Upper lobe of left lung (tissue), 6 donors: ENCODE measurements around the gene ECPAS. TPM values are rescaled to one million over a fixed set of nuclear protein-coding genes. Genes with fewer than 3 reads are reported as not detected.
A peak's percentile ranks its signal among the peaks of the same experiment; 100 is the strongest.
"Not testable (repeated sequence)": the region's sequence is repeated elsewhere in the genome, so short reads cannot be mapped to it uniquely, and the experiment has no call there.

ENCODE experiments used
- ATAC-seq, 2 donors: fragments of 200-7000 bp; cut with Tn5 transposase; one replicate each; pipeline ENCODE4 v1.9.1; 2022; ENCODE audit warnings: mild to moderate bottlenecking in 2 of 2, moderate library complexity in 2 of 2; ENCODE audit not compliant: low FRiP score in 2 of 2
- DNase-seq, 2 donors: peaks; one replicate each; pipeline ENCODE4 v3.0.0-alpha.2; 2019 to 2020
- H3K27ac ChIP-seq, 4 donors: fragments of 200-600 bp; sonication (generic); one replicate each; pipeline ENCODE4 v1.5.1; 2016 to 2019
- H3K27me3 ChIP-seq, 4 donors: fragments of 200-600 bp; sonication (generic); one replicate each; pipeline ENCODE4 v1.5.1; 2017 to 2019
- H3K36me3 ChIP-seq, 4 donors: fragments of 200-600 bp; sonication (generic); one replicate each; pipeline ENCODE4 v1.5.1; 2016 to 2019
- H3K4me1 ChIP-seq, 4 donors: fragments of 200-600 bp; sonication (generic); one replicate each; pipeline ENCODE4 v1.5.1; 2018 to 2019
- H3K4me3 ChIP-seq, 4 donors: fragments of 200-600 bp; sonication (generic); one replicate each; pipeline ENCODE4 v1.5.1; 2017 to 2019; ENCODE audit warnings: mild to moderate bottlenecking in 2 of 4, moderate library complexity in 1 of 4
- H3K9me3 ChIP-seq, 4 donors: fragments of 200-600 bp; sonication (generic); one replicate each; pipeline ENCODE4 v1.5.1; 2018 to 2019
- CTCF ChIP-seq, 6 experiments: fragments of 450-650 bp in 4 of 6; fragments of 200-600 bp in 2 of 6; sonication (generic) in 2 of 6; IDR thresholded peaks; one replicate each; pipeline ENCODE4 v1.5.1; 2016 to 2019; ENCODE audit warnings: antibody characterized with exemption in 6 of 6
- EP300 ChIP-seq, 4 donors: sonication (generic); formaldehyde crosslinking; IDR thresholded peaks; one replicate each; pipeline ENCODE4 v1.5.1; 2017; ENCODE audit warnings: antibody characterized with exemption in 4 of 4, control low read depth in 2 of 4
- POLR2A ChIP-seq, 4 donors: fragments of 450-650 bp; IDR thresholded peaks; one replicate each; pipeline ENCODE4 v1.5.1; 2016 to 2017; ENCODE audit warnings: antibody characterized with exemption in 4 of 4, mild to moderate bottlenecking in 2 of 4
- POLR2AphosphoS5 ChIP-seq, 2 donors: sonication (generic); formaldehyde crosslinking; IDR thresholded peaks; one replicate each; pipeline ENCODE4 v1.5.1; 2017; ENCODE audit warnings: antibody characterized with exemption in 2 of 2
- WGBS, 2 donors: methylation state at CpG; one replicate each; pipeline ENCODE4 v1.1.5; 2017 to 2018; 5-methylcytosine and 5-hydroxymethylcytosine counted together
- total RNA-seq, 6 donors: library from RNA; depleted of rRNA in 4 of 6; stranded (reverse); fragments of >200 nt in 4 of 6; gene quantifications; one replicate each; pipeline versions ENCODE4 v1.1.0 to v1.2.1, GENCODE V29; 2016 to 2021
- donor health status: DM: no; HTN: no; CAD: no; lungs with moderate emphysema.
- donor health status: DM: no; HTN: yes; CAD: no; lungs with severe emphysema.

The ECPAS gene
- total RNA-seq, 6 donors from 2014 or later, result 64.4 to 158 (median 83.3) TPM

- Histone ChIP-seq H3K9me3 (peaks cover 0 to 6% (median 2%) of the 10 kb centered on the region in 4 donors), H3K4me1 (no peaks in the 10 kb centered on the region), H3K36me3 (no peaks in the 10 kb centered on the region), H3K27me3 (no peaks in the 10 kb centered on the region), H3K4me3 (no peak overlapping the region), H3K27ac (no peak overlapping the region)
- ATAC-seq, result no peak
- TF ChIP-seq EP300 (IDR thresholded peaks at IDR 0.05) (no peak), POLR2AphosphoS5 (IDR thresholded peaks at IDR 0.05) (no peak), POLR2A (IDR thresholded peaks at IDR 0.05) (no peak), CTCF (IDR thresholded peaks at IDR 0.05) (no peak)
- no peak for DNase-seq
- WGBS, 2 donors, result 69 to 71% methylated on average over 2 of the region's 2 CpGs
Observed at GRCh38 chr9:111516061-111516465, 31.9 kb upstream of the ECPAS start.

DNA sequence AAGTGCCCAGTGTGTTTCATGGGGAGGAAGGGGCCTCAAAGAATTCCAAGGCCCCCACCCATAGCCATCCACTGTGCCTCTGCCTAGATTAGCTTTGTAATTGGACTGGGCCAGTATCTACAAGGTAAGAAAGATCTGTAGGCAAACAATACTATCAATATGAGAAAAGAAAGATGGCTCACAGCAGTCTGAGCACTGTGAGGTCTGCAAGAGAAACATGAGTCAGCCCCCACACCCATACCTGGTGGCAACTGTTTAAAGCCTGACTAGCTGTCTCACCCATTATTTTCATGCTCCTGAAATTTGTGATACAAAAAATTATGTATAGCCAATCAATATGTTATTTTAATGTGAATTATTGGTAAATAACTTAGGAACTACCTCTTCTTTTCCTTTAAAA, 30.8 kb upstream of the ECPAS start:
- Histone ChIP-seq H3K9me3 (peaks cover 0 to 6% (median 2%) of the 10 kb centered on the region in 4 donors), H3K4me1 (no peaks in the 10 kb centered on the region), H3K4me3 (no peak overlapping the region), H3K27ac (no peak overlapping the region), H3K27me3 (no peaks in the 10 kb centered on the region), H3K36me3 (no peaks in the 10 kb centered on the region)
- DNase-seq, result no peak
- no peak for ATAC-seq
- TF ChIP-seq POLR2AphosphoS5 (IDR thresholded peaks at IDR 0.05), result no peak
- no peak for TF ChIP-seq POLR2A (IDR thresholded peaks at IDR 0.05)
- TF ChIP-seq CTCF (IDR thresholded peaks at IDR 0.05), result no peak
- TF ChIP-seq EP300 (IDR thresholded peaks at IDR 0.05), result no peak

DNA sequence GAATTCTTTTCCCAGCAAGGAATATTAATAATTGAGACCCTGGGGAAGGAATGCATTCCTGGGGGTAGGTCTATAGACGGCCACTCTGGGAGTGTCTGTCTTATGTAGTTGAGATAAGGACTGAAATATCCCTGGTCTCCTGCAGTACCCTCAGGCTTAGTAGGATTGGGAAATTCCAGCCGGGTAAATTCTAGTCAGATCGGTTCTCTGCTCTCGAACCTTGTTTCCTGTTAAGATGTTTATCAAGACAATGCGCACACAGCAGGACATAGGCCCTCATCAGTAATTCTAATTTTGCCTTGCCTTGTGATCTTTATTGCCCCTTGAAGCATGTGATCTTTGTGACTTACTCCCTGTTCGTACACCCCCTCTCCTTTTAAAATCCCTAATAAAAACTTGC, 27.4 kb upstream of the ECPAS start:
- ATAC-seq, H3K27me3 ChIP-seq, H3K27ac ChIP-seq, H3K4me3 ChIP-seq, DNase-seq, H3K9me3 ChIP-seq, H3K4me1 ChIP-seq, H3K36me3 ChIP-seq: not testable (repeated sequence)
- 81 to 85% methylated on average over 6 of the region's 6 CpGs for WGBS, 2 donors

DNA sequence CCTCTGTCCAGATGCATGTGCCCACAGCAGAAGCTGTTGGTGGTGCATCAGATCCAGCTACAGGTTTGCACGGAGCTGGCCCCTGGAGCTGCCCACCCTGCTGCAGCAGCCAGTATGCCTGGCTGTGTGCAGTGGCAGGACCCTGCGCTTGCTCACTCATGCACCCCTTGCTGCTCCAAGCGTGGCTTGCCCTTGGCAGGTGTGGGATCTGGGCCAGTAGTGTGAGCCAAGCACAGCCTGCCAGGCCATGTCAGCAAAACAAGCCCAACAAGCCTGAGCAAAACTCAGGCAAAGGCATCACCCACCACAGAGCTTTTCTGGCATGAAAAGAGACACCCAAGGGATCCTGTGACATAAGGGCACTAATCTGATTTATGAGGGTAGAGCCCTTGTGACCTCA, 18.3 kb upstream of the ECPAS start:
- ATAC-seq, result no peak
- WGBS, 2 donors, result 93 to 100% methylated on average over 1 to 2 of the region's 3 CpGs
- no peaks in the 10 kb centered on the region for H3K27me3 ChIP-seq
- no peaks in the 10 kb centered on the region for H3K36me3 ChIP-seq
- H3K27ac ChIP-seq, result no peak overlapping the region
- no peak for TF ChIP-seq POLR2AphosphoS5 (IDR thresholded peaks at IDR 0.05)
- no peak for TF ChIP-seq EP300 (IDR thresholded peaks at IDR 0.05)
- TF ChIP-seq CTCF (IDR thresholded peaks at IDR 0.05), result no peak
- TF ChIP-seq POLR2A (IDR thresholded peaks at IDR 0.05), result no peak
- H3K4me3 ChIP-seq, result no peak overlapping the region
- peak in 1 of 2 donors; percentile 43 for DNase-seq
- no peaks in the 10 kb centered on the region for H3K4me1 ChIP-seq
- H3K9me3 ChIP-seq, result no peaks in the 10 kb centered on the region

GRCh38 chr9:111501648-111502047, 17.5 kb upstream of the ECPAS start:
- Histone ChIP-seq H3K4me3 (no peak overlapping the region), H3K36me3 (no peaks in the 10 kb centered on the region), H3K27me3 (no peaks in the 10 kb centered on the region), H3K27ac (no peak overlapping the region), H3K4me1 (no peaks in the 10 kb centered on the region), H3K9me3 (no peaks in the 10 kb centered on the region)
- peak in 1 of 2 donors; percentile 55 for ATAC-seq
- TF ChIP-seq CTCF (IDR thresholded peaks at IDR 0.05) (no peak), POLR2AphosphoS5 (IDR thresholded peaks at IDR 0.05) (no peak), POLR2A (IDR thresholded peaks at IDR 0.05) (no peak), EP300 (IDR thresholded peaks at IDR 0.05) (no peak)
- WGBS, 2 donors, result 80 to 86% methylated on average over 1 to 6 of the region's 6 CpGs
- no peak for DNase-seq
